Erythroblast (primary cell): Measurements from ENCODE around the gene SMIM15.

Experiments used
- GATA1 ChIP-seq: IDR thresholded peaks from 2 replicates; pipeline ENCODE4 v1.6.1; 2011; ENCODE audit warnings: low read depth, mild to moderate bottlenecking, control low read depth, low read length, moderate library complexity
- POLR2A ChIP-seq: IDR thresholded peaks from 2 replicates; pipeline ENCODE4 v1.6.1; 2011; ENCODE audit warnings: mild to moderate bottlenecking, low read length

GRCh38 chr5:61141801-61142200, 20.5 kb downstream of the SMIM15 start:
- TF ChIP-seq POLR2A (no peak), GATA1 (no peak)
